Measurements from ENCODE around the gene WNT7B.

Gene WNT7B

GRCh38 chr22:45905924-45906865 lies 70.8 kb downstream of the WNT7B start:
- no peak for DNase-seq (ENCODE audit: low spot score)

- no peak for DNase-seq (ENCODE audit: low spot score)
Observed at GRCh38 chr22:45905326-45905923, 71.5 kb downstream of the WNT7B start.

DNA sequence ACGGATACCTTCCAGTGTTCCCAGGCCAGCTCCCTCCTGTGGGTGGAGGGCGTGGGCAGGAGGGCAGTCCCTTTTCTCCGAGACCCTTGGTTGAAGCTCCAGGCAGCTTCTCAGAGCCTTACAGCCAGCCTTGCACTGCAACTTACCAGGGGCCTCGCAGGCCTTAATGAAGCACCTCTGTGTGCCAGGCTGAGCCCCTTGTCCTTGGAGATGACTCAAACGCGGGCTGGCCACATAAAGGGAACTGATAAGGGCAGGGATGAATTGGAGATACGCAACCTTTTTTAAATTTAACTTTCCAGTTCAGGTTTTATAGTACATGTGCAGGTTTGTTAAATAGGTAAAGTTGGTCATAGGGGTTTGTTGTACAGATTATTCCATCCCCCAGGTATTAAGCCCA lies 72.7 kb downstream of the WNT7B start:
- no peak for DNase-seq (ENCODE audit: low spot score)

DNA sequence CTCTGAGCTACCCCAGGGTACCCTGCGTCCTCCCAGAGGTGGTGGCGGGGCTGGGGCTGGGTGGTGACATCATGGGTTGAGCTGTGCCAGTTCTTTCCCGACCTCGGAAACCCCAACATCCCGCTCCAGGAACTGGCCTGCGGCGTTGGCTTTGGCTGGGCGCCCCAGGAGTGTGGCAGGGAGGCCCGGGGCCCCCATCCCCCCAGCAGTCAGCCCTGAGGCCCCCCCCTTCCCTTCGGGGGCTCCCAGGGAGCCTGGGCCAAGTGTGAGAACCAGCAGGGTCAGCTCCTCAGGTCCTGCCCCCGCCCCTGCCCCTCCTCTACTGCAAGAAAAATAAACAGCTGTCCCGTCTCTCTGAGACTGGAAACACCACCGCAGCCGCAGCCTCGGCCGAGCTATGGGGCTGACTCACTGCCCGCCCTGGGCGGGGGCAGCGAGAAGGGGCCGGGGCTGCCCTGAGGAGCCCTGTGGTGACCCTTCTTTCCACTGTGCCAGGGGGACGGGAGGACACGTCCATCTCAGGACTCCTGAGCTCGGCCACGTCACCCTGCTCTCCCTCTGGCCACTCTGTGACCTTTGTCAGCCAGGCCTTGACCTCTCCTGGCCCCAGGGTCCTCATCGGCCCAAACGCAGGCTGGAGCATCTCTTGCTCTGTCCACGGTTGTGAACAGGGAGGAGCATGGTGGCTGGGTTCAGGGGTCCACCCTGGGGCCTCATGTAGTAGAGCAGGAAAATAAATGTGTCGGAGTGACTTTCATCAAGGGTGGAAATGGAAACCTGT lies 73.4 kb downstream of the WNT7B start:
- no peak for DNase-seq (ENCODE audit: low spot score)

DNA sequence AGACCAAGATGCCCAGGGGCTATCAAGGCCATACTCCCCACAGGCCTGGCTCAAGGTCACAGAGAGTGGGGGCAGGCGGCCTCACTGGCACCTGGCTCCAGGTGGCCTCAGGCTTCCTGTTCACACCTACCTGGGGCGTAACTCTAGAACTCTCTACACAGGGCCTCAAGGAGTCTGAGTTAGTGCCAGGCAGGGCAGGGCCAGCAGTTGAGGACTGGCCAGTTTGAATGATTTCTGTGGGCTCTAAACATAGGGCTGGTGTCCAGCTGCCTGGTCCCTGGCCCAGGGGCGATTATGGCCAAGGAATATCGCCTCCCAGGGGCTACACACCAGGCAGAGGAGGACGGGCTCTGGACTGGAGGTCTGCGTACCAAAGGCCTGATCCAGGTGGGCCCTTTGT lies 79.2 kb downstream of the WNT7B start:
- DNase-seq (ENCODE audit: low spot score) = no peak

- no peak for DNase-seq (ENCODE audit: low spot score)
Observed at GRCh38 chr22:45896964-45897538, 79.9 kb downstream of the WNT7B start.

GRCh38 chr22:45896153-45896951 lies 80.6 kb downstream of the WNT7B start:
- no peak for DNase-seq (ENCODE audit: low spot score)

- DNase-seq (ENCODE audit: low spot score) = no peak
Observed at GRCh38 chr22:45895436-45896152, 81.4 kb downstream of the WNT7B start.

- no peak for DNase-seq (ENCODE audit: low spot score)
Observed at GRCh38 chr22:45893516-45893915, 83.4 kb downstream of the WNT7B start.

- DNase-seq (ENCODE audit: low spot score) = no peak
Observed at GRCh38 chr22:45892681-45893461, 84.1 kb downstream of the WNT7B start.

- DNase-seq (ENCODE audit: low spot score) = no peak
Observed at GRCh38 chr22:45891996-45892621, 84.9 kb downstream of the WNT7B start.

- DNase-seq (ENCODE audit: low spot score) = no peak
Observed at GRCh38 chr22:45891471-45891995, 85.4 kb downstream of the WNT7B start.

GRCh38 chr22:45891021-45891421 lies 85.9 kb downstream of the WNT7B start:
- no peak for DNase-seq (ENCODE audit: low spot score)

GRCh38 chr22:45890351-45890635 lies 86.7 kb downstream of the WNT7B start:
- no peak for DNase-seq (ENCODE audit: low spot score)

- no peak for DNase-seq (ENCODE audit: low spot score)
Observed at GRCh38 chr22:45889539-45890350, 87.2 kb downstream of the WNT7B start.

DNA sequence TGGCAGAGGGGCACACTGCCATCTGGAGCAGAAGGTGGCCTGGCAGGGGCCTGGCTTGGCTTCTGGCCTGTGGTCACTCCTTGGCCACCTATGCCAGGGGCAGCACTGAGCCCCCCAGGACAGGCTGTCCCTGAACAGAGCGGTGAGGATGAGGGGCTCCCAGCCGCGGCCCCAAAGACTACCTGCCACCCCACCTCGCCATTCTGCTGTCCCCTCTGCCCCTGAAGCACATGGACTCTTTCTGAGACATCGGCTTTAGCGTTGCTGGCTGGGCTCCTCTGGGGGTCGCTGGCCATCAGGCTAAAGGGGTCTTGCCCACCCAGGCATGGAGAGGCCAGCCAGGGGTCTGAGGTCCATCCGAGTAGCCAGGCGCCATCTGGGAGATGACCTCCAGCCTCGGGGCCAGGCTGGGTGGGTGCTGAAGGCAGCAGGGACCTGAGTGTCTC lies 87.8 kb downstream of the WNT7B start:
- no peak for DNase-seq (ENCODE audit: low spot score)

GRCh38 chr22:45888221-45889092 lies 88.5 kb downstream of the WNT7B start:
- DNase-seq (ENCODE audit: low spot score) = no peak

Measured in germinal center (tissue), 1 donor.